Measurements from ENCODE around the gene CARNS1.

Gene CARNS1

GRCh38 chr11:67441098-67441563 lies 25.7 kb downstream of the CARNS1 start:
- DNase-seq (ENCODE audit: low read depth): no peak

- no peak for DNase-seq (ENCODE audit: low read depth)
These were observed 26.4 kb downstream of the CARNS1 start for GRCh38 chr11:67441731-67442351.

- DNase-seq (ENCODE audit: low read depth): no peak
These were observed 27.3 kb downstream of the CARNS1 start for GRCh38 chr11:67442504-67443404.

- no peak for DNase-seq (ENCODE audit: low read depth)
These were observed 30.0 kb downstream of the CARNS1 start for GRCh38 chr11:67445515-67445914.

- DNase-seq (ENCODE audit: low read depth): no peak
These were observed 32.7 kb downstream of the CARNS1 start for GRCh38 chr11:67448220-67448609.

- no peak for DNase-seq (ENCODE audit: low read depth)
These were observed 33.8 kb downstream of the CARNS1 start for GRCh38 chr11:67449116-67449844.

GRCh38 chr11:67450796-67451657 lies 35.5 kb downstream of the CARNS1 start:
- no peak for DNase-seq (ENCODE audit: low read depth)

GRCh38 chr11:67451658-67451976 lies 36.1 kb downstream of the CARNS1 start:
- no peak for DNase-seq (ENCODE audit: low read depth)

GRCh38 chr11:67452141-67452952 lies 36.9 kb downstream of the CARNS1 start, which contains the start of gene GPR152:
Gene GPR152, minus strand, starts transcription at chr11:67452729. Its CDS starts 5 bp downstream, at chr11:67452724.
- DNase-seq (ENCODE audit: low read depth): no peak

GRCh38 chr11:67453816-67454732 lies 38.6 kb downstream of the CARNS1 start:
- no peak for DNase-seq (ENCODE audit: low read depth)

GRCh38 chr11:67455054-67455453 lies 39.6 kb downstream of the CARNS1 start, which contains the start of gene CABP4:
Gene CABP4, plus strand, starts transcription at chr11:67455354. Its CDS starts 70 bp downstream, at chr11:67455424.
- DNase-seq (ENCODE audit: low read depth): no peak

GRCh38 chr11:67456068-67456705 lies 40.7 kb downstream of the CARNS1 start:
- no peak for DNase-seq (ENCODE audit: low read depth)

GRCh38 chr11:67457453-67457852 lies 42.0 kb downstream of the CARNS1 start:
- no peak for DNase-seq (ENCODE audit: low read depth)

- no peak for DNase-seq (ENCODE audit: low read depth)
These were observed 42.8 kb downstream of the CARNS1 start for GRCh38 chr11:67458266-67458665.

- no peak for DNase-seq (ENCODE audit: low read depth)
These were observed 47.7 kb downstream of the CARNS1 start for GRCh38 chr11:67463186-67463585.

- no peak for DNase-seq (ENCODE audit: low read depth)
These were observed 48.4 kb downstream of the CARNS1 start for GRCh38 chr11:67463680-67464410.

GRCh38 chr11:67464411-67465188 lies 49.1 kb downstream of the CARNS1 start:
- DNase-seq (ENCODE audit: low read depth): peak; percentile 83

- no peak for DNase-seq (ENCODE audit: low read depth)
These were observed 49.7 kb downstream of the CARNS1 start for GRCh38 chr11:67465189-67465510.
